Stimulated activated CD8-positive, alpha-beta memory T cell treated with anti-CD3 and anti-CD28 coated beads, Interleukin-12 subunit alpha, Interleukin-12 subunit beta, amount 100 ng/mL, for 4 hours (primary cell): ENCODE results near the gene CYGB.
A peak's percentile ranks its signal among the peaks of the same experiment; 100 is the strongest.
"Not testable (repeated sequence)": the region's sequence is repeated elsewhere in the genome, so short reads cannot be mapped to it uniquely, and the experiment has no call there.

Source experiments
- DNase-seq: peaks from one replicate; pipeline ENCODE4 v3.0.0-alpha.2; 2020; ENCODE audit warnings: low read depth

CYGB gene

DNA sequence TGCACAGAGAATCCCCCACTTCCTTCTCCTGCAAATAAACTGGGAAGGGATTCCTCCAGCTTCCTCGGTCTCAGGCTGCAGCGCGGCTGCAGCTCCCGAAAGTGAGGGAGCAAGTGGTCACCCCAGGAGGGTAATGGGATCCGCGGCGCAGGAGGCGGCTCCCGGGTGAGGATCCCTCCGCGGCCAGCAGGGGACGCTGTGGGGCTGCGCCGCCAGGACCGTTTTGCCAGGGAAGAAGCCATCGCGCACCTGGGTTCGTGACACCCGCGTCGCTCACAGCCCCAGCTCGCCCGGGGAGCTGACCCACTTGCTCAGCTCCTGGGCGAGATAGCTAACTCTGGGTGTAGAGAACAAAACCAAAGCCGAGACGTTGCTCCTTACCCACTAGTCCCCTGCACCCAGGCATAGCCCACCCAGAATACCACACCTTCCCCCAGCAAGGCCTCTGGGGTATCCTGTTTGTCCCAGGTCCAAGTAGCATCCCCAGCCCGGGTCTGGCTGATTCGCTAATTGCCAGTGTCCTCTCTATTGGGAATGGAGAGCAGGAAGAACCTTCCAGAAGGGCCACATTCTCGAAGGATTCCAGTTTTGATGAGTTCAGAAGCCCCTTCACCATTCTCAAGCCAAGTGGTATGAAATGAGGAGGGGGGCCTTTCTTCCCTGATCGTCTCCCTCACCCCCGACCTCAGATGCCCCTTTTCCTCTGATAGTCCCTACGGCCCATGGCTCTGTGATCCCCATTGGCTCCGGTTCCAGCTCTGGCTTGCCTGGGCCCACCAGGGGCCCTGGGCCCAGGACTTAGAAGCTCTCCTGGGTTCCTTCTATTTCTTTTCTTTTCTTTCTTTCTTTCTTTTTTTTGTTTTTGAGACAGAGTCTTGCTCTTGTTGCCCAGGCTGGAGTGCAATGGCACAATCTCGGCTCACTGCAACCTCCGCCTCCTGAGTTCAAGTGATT is 14.1 kb downstream of the CYGB start:
- peak; percentile 64 for DNase-seq

DNA sequence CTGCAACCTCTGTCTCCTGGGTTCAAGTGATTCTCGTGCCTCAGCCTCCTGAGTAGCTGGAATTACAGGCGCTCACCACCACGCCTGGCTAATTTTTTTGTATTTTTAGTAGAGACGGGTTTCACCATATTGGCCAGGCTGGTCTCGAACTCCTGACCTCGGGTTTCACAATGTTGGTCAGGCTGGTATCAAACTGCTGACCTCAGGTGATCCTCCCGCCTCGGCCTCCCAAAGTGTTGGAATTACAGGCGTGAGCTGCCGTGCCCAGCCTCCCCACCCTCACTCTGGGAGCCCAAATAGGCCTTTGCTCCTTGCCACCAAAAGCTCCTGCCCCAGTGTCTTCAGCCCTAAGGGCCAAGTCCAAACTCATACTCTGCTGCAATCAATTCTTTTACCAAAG is 15.8 kb downstream of the CYGB start:
- DNase-seq: not testable (repeated sequence)

DNA sequence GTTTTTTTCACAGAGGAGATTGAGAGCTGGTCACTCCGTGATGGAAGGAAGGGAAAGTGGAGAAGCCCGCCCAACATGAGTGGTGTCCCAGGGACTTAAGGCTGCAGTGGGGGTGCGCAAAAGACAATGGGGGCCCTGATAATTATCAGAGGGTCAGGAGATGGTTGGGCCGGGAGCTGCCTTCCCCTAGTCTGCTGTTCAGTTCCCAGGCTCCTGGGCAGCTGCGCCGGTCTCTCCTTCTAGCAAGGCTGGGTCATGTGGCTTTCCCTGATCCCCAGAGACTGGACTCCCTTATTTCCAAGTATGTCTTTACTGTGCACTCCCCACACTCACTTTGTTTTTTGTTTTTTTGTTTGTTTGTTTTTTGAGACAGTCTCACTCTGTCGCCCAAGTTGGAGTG is 16.2 kb downstream of the CYGB start:
- no peak for DNase-seq

DNA sequence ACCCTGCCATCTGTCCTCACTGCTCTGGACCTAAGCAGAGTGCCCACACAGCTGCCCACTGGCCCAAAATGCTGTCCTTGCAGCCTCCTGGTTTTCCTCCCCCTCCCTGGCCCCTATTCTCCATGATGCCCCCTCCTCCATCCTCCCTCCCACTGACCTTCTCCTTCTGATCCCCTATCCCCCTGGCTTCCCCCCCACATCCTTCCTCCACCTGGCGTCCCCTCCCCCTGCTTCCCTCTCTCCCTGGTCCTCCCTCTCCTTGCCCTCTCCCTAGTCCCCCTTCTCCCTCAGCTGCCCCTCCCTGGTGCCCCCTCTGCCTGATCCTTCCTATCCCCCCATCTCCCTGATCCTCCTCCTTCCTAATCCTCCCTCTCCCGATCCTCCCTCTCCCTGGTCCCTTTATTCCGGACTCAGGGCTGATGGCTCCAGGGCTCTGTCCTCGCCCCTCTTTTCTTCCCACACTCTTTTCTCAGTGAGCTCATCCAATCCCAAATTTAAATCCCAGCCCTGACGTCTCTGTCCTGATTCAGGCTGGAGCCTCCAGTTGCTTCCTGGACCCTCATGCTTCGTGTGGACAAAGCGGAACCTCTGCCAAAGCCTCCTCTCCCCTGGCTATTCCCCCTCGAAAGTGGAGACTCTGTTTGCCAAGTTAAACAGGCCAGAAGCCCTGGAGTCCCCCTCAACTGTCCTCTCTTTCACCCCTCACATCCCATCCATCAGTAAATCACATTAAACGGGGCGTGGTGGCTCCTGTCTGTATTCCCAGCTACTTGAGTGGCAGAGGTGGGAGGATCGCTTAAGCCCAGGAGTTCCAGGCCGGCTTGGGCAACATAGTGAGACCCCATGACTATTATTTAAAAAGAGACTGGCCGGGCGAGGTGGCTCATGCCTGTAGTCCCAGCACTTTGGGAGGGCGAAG is 18.2 kb downstream of the CYGB start:
- no peak for DNase-seq

GRCh38 chr17:76517638-76518038 is 19.9 kb downstream of the CYGB start:
- no peak for DNase-seq

GRCh38 chr17:76515274-76515949 is 22.1 kb downstream of the CYGB start:
- DNase-seq: peak; percentile 72

DNA sequence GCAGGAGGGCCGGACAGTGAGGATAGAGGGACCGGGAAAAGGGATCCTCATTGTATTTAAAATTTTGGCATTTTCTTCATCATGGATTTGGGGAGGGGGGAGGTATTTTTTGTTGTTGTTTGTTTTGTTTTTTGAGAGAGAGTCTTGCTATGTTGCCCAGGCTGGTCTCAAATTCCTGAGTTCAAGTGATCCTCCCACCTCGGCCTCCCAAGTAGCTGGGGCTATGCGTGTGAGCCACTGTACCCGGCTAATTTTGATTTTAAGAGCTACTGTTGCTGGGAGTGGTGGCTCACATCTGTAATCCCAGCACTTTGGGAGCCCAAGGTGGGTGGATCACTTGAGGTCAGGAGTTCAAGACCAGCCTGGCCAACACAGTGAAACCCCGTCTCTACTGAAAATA is 23.2 kb downstream of the CYGB start:
- not testable (repeated sequence) for DNase-seq

DNA sequence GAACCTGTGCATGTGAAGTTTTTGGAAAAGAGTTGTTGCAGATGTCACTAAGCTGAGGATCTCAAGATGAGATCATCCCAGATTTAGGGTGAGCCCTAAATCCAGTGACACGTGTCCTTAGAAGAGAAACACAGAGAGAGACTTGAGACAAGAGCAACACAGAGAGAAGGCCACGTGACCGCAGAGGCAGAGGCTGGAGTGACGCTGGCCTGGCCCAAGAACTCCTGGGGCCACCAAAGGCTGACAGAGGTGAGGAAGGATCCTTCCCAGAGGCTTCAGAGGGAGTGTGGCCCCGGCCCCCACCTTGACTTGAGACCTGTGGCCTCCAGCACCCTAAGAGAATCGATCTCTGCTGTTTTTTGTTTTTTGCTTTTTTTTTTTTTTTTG is 24.2 kb downstream of the CYGB start:
- DNase-seq: no peak

- DNase-seq: no peak
Observed at GRCh38 chr17:76512366-76513305, 24.9 kb downstream of the CYGB start.

- DNase-seq: no peak
Observed at GRCh38 chr17:76511668-76512365, 25.7 kb downstream of the CYGB start.

DNA sequence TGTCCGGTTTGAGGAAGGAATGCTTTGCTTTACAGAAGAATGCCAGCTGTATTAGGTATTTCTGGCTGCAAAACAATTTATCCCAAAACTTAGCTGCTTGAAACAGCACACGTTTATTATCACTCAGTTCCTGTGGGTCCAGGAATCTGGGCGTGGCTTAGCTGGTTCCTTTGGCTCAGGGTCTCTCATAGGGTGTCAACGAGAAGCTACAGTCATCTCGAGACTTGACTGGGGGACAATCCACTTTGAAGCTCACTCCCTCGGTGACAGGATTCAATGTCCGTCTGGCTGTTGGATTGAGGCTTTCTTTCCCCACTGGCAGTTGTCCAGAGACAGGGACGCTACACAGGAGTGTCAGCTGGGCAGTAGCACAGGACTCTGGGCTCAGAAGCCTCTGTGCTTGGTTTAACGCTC is 26.7 kb downstream of the CYGB start:
- DNase-seq: no peak

GRCh38 chr17:76508472-76509063 is 28.9 kb downstream of the CYGB start:
- DNase-seq: not testable (repeated sequence)

- peak; percentile 75 for DNase-seq
Observed at GRCh38 chr17:76506408-76507345, 30.8 kb downstream of the CYGB start.

GRCh38 chr17:76504117-76504516 is 33.4 kb downstream of the CYGB start:
- DNase-seq: no peak

GRCh38 chr17:76502341-76503211 is 34.9 kb downstream of the CYGB start:
- DNase-seq: no peak

GRCh38 chr17:76501827-76502307 is 35.6 kb downstream of the CYGB start:
- DNase-seq: no peak

- peak; percentile 95 for DNase-seq
Observed at GRCh38 chr17:76501018-76501826, 36.3 kb downstream of the CYGB start, which contains the start of gene RHBDF2. Gene RHBDF2 (minus strand): TSS chr17:76501423. CDS start chr17:76481524, 19,899 bp downstream.
